GM12878 (cell line): ENCODE measurements around the gene RBM18. TPM values are rescaled to one million over a fixed set of nuclear protein-coding genes. Genes with fewer than 3 reads are reported as not detected.

ENCODE experiments used
- ATAC-seq: fragments of 200-7000 bp; cut with Tn5 transposase; 3 replicates; pipeline ENCODE4 v1.9.1; 2020; ENCODE audit warnings: mild to moderate bottlenecking, moderate library complexity
- BruUV-seq: library from RNA; stranded (reverse); fragments of 400-500 nt; replicated peaks from 2 replicates; lab custom pipeline; 2021; lab: Mats Ljungman, UMichigan
- CTCF ChIA-PET: fragments of 300-600 bp; sonication (Branson Sonifier 250); formaldehyde crosslinking; extraction: SDS; loops from one replicate; lab custom pipeline; 2021; ENCODE audit warnings: inconsistent platforms; lab: Yijun Ruan, JAX
- POLR2A ChIA-PET: fragments of 350-600 bp; formaldehyde crosslinking; extraction: SDS; loops from one replicate; lab custom pipeline; 2021; ENCODE audit warnings: inconsistent platforms; lab: Charles Lee
- RAD21 ChIA-PET: fragments of 300-600 bp; sonication (Branson Sonifier 250); formaldehyde crosslinking; loops from one replicate; lab custom pipeline; 2023; ENCODE audit warnings: antibody characterized with exemption; ENCODE audit not compliant: unreplicated experiment; lab: Charles Lee
- SMC1A ChIA-PET: fragments of 300-600 bp; sonication (Branson Sonifier 250); formaldehyde crosslinking; loops from one replicate; lab custom pipeline; 2023; ENCODE audit not compliant: unreplicated experiment, uncharacterized antibody; lab: Charles Lee
- DNase-seq: peaks from one replicate; pipeline ENCODE4 v3.0.0-alpha.2; 2011; ENCODE audit warnings: low read depth, low spot score
- FAIRE-seq: peaks from 3 replicates; lab custom pipeline; 2011; peaks lifted over from hg19 to GRCh38; lab: Jason Lieb, UNC
- H2AFZ ChIP-seq: 2 replicates; pipeline ENCODE4 v1.6.0; 2011; ENCODE audit warnings: low read depth, low read length, control low read depth; ENCODE audit not compliant: control insufficient read depth
- H3K27ac ChIP-seq: 2 replicates; pipeline ENCODE4 v1.5.1; 2011; ENCODE audit warnings: control low read depth; ENCODE audit not compliant: control insufficient read depth, insufficient read depth
- H3K27me3 ChIP-seq, 2 experiments: replicated peaks in 1 of 2; 2 replicates each; pipeline versions ENCODE4 v1.6.0 to v1.6.1; 2011; ENCODE audit warnings: low read length in 1 of 2; ENCODE audit not compliant: control insufficient read depth in 2 of 2, insufficient read depth in 2 of 2
- H3K36me3 ChIP-seq, 2 experiments: 2 replicates each; pipeline ENCODE4 v1.5.1; 2011; ENCODE audit warnings: low read length in 1 of 2; ENCODE audit not compliant: control insufficient read depth in 2 of 2, insufficient read depth in 2 of 2
- H3K4me1 ChIP-seq: 2 replicates; pipeline ENCODE4 v1.6.1; 2011; ENCODE audit warnings: mild to moderate bottlenecking, low read length, moderate library complexity, mixed read lengths; ENCODE audit not compliant: control insufficient read depth, insufficient read depth
- H3K4me2 ChIP-seq: 2 replicates; pipeline ENCODE4 v1.6.0; 2011; ENCODE audit warnings: control low read depth; ENCODE audit not compliant: control insufficient read depth, insufficient read depth
- H3K4me3 ChIP-seq: fragments of 200-600 bp; sonication (generic); 2 replicates; pipeline ENCODE4 v1.5.1; 2016
- H3K79me2 ChIP-seq: 2 replicates; pipeline ENCODE4 v1.6.0; 2011; ENCODE audit warnings: low read length; ENCODE audit not compliant: control insufficient read depth, insufficient read depth
- H3K9ac ChIP-seq: 2 replicates; pipeline ENCODE4 v1.8.0; 2011; ENCODE audit warnings: low read length, control low read depth, mixed read lengths; ENCODE audit not compliant: control insufficient read depth, insufficient read depth
- H3K9me3 ChIP-seq: replicated peaks from 3 replicates; pipeline ENCODE4 v1.5.1; 2011; ENCODE audit warnings: mild to moderate bottlenecking, low read length; ENCODE audit not compliant: control insufficient read depth, insufficient read depth
- H4K20me1 ChIP-seq: 2 replicates; pipeline ENCODE4 v1.6.0; 2011; ENCODE audit not compliant: control insufficient read depth, insufficient read depth
- GATAD2B ChIP-seq: fragments of 450-650 bp; conservative IDR thresholded peaks from 2 replicates; pipeline ENCODE4 v1.6.1; 2017; ENCODE audit warnings: low read depth, mild to moderate bottlenecking, moderate library complexity
- KAT2A ChIP-seq: conservative IDR thresholded peaks from 2 replicates; pipeline ENCODE4 v1.6.1; 2011; ENCODE audit warnings: low read depth, low read length; ENCODE audit not compliant: control insufficient read depth
- MYC ChIP-seq: IDR thresholded peaks from 2 replicates; pipeline ENCODE4 v1.6.1; 2011; ENCODE audit warnings: mild to moderate bottlenecking, low read length, moderate library complexity, inconsistent platforms; ENCODE audit not compliant: insufficient read depth, insufficient replicate concordance, insufficient read length, severe bottlenecking
- NR2C1 ChIP-seq: fragments of 450-650 bp; IDR thresholded peaks from 2 replicates; pipeline ENCODE4 v1.6.1; 2017; ENCODE audit warnings: antibody characterized with exemption, mild to moderate bottlenecking, moderate library complexity
- POLR2AphosphoS5 ChIP-seq: IDR thresholded peaks from 2 replicates; pipeline ENCODE4 v1.6.1; 2011; ENCODE audit warnings: mild to moderate bottlenecking, low read length, inconsistent platforms
- SIX5 ChIP-seq: IDR thresholded peaks from 2 replicates; pipeline ENCODE4 v1.6.1; 2011; ENCODE audit warnings: mild to moderate bottlenecking, low read depth, low read length, moderate library complexity; ENCODE audit not compliant: severe bottlenecking
- TAF1 ChIP-seq: IDR thresholded peaks from 2 replicates; pipeline ENCODE4 v1.6.1; 2011; ENCODE audit warnings: mild to moderate bottlenecking, low read depth, low read length, borderline replicate concordance
- WGBS: methylation state at CpG from one replicate; pipeline ENCODE4 v1.1.6; 2016; ENCODE audit warnings: low lambda C conversion rate; ENCODE audit not compliant: insufficient replicate concordance, insufficient coverage; ENCODE audit errors: missing lambda C conversion rate; 5-methylcytosine and 5-hydroxymethylcytosine counted together
- in situ Hi-C: fragments of 300-500 bp; cut with MboI; formaldehyde crosslinking; loops from 9 replicates; pipeline ENCODE4 v1.14.3; 2018; ENCODE audit warnings: mixed read lengths
- intact Hi-C: fragments of 100-400 bp; cut with micrococcal nuclease; formaldehyde crosslinking; loops from one replicate; pipeline ENCODE4 v1.14.2; 2022; ENCODE audit not compliant: unreplicated experiment
- polyA plus RNA-seq, 11 experiments: library from polyadenylated mRNA; depleted of rRNA in 4 of 11; unstranded in 6 of 11; stranded (reverse) in 5 of 11; fragments of >200 nt; fragmentation: Nextera tagmentation in 4 of 11; fragmentation: Illumina TruSeq in 1 of 11; extraction: Ambion mirVana in 4 of 11; extraction: Trizol in 1 of 11; gene quantifications; 1 replicate in 1 of 11; 2 replicates in 10 of 11; pipeline versions ENCODE4 v1.2.1 to v1.2.3, GENCODE V29; 2011 to 2016; ENCODE audit warnings: inconsistent platforms in 2 of 11, missing spikeins in 2 of 11, low read depth in 1 of 11
- total RNA-seq, 4 experiments: library from RNA; depleted of rRNA in 3 of 4; stranded (reverse); fragments of >200 nt in 3 of 4; fragmentation: Illumina TruSeq in 1 of 4; extraction: Trizol in 1 of 4; gene quantifications; 2 replicates each; pipeline versions ENCODE4 v1.2.1 to v1.2.3, GENCODE V29; 2013 to 2021
- TF ChIP-seq, protein P1 (sequence below): fragments of 450-650 bp; IDR thresholded peaks from 2 replicates; pipeline ENCODE4 v1.6.1; 2017; ENCODE audit warnings: mild to moderate bottlenecking, low read depth, inconsistent platforms; ENCODE audit not compliant: poor library complexity, severe bottlenecking

Gene RBM18
- total and polyA plus RNA-seq, 10 of the 15 experiments (the other 5 are each of a cell fraction or from before 2014, with no cell fraction given): 6.4 to 46.8 (median 30.4) TPM

DNA sequence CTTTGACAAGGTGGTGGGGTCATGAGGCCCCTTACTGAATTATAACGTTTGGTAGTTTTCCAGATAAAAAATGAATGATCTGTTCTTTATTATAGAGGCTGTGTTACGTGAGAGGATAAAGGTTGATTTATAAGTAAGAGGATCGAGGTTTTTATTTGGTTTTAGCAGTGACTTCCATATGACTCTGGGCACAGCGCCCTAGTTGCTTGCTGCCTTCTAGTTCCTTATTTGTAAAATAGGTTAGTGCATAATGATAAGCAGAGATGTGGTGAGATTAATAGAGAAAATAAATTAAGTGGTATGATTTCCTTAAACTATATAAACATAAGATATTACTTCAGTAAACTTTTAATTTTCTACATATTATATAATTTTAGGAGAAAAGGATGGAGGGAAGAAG lies 29.9 kb upstream of the RBM18 start:
- H3K4me3 ChIP-seq: no peak overlapping the region
- H3K4me1 ChIP-seq: no peaks in the 10 kb centered on the region
- TF ChIP-seq, protein P1, sequence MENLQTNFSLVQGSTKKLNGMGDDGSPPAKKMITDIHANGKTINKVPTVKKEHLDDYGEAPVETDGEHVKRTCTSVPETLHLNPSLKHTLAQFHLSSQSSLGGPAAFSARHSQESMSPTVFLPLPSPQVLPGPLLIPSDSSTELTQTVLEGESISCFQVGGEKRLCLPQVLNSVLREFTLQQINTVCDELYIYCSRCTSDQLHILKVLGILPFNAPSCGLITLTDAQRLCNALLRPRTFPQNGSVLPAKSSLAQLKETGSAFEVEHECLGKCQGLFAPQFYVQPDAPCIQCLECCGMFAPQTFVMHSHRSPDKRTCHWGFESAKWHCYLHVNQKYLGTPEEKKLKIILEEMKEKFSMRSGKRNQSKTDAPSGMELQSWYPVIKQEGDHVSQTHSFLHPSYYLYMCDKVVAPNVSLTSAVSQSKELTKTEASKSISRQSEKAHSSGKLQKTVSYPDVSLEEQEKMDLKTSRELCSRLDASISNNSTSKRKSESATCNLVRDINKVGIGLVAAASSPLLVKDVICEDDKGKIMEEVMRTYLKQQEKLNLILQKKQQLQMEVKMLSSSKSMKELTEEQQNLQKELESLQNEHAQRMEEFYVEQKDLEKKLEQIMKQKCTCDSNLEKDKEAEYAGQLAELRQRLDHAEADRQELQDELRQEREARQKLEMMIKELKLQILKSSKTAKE: no peak
- TF ChIP-seq KAT2A: no peak
- TF ChIP-seq MYC: no peak
- no peak for TF ChIP-seq TAF1
- TF ChIP-seq POLR2AphosphoS5: no peak
- TF ChIP-seq NR2C1: no peak
- TF ChIP-seq SIX5: no peak
- no peak for TF ChIP-seq GATAD2B
- ChIA-PET RAD21 (no interaction called here), POLR2A (no interaction called here), CTCF (no interaction called here), SMC1A (no interaction called here)
- H3K9me3 ChIP-seq: no peaks in the 10 kb centered on the region
- in situ Hi-C loops (no loop called here), intact Hi-C loops (no loop called here)
- DNase-seq (no peak), ATAC-seq (no peak), FAIRE-seq (no peak)
- H3K36me3 ChIP-seq: peaks cover 4 to 45% of the 10 kb centered on the region in 2 experiments
- no peaks in the 10 kb centered on the region for H3K27me3 ChIP-seq
- no TSS peak for BruUV-seq
- 74% methylated on average over 4 of the region's 4 CpGs for WGBS
- H3K79me2 ChIP-seq: no peaks in the 10 kb centered on the region
- no peak overlapping the region for H3K4me2 ChIP-seq
- H3K9ac ChIP-seq: no peak overlapping the region
- no peak overlapping the region for H3K27ac ChIP-seq
- no peaks in the 10 kb centered on the region; the same call in 1 of the 2 replicates for H4K20me1 ChIP-seq
- no peak overlapping the region for H2AFZ ChIP-seq
